Heart left ventricle (tissue), 16 donors: ENCODE measurements around the gene RFX4. TPM values are rescaled to one million over a fixed set of nuclear protein-coding genes. Genes with fewer than 3 reads are reported as not detected.

Source experiments
- ATAC-seq, 4 donors: fragments of 200-7000 bp; cut with Tn5 transposase; one replicate each; pipeline ENCODE4 v1.9.1; 2020 to 2022; ENCODE audit warnings: moderate library complexity in 4 of 4, mild to moderate bottlenecking in 3 of 4, moderate number of reproducible peaks in 1 of 4
- DNase-seq, 5 donors: peaks; one replicate each; pipeline ENCODE4 v3.0.0-alpha.2; 2020
- H3K27ac ChIP-seq, 12 donors: fragments of 200-600 bp; sonication (generic) in 4 of 12; one replicate each; pipeline versions ENCODE4 v1.5.0 to v1.8.0; 2016 to 2022; ENCODE audit warnings: mild to moderate bottlenecking in 2 of 12
- H3K27me3 ChIP-seq, 9 donors: fragments of 200-600 bp; sonication (generic) in 2 of 9; one replicate each; pipeline versions ENCODE4 v1.5.1 to v1.8.0; 2016 to 2022; ENCODE audit warnings: mild to moderate bottlenecking in 3 of 9
- H3K36me3 ChIP-seq, 9 donors: fragments of 200-600 bp; sonication (generic) in 2 of 9; one replicate each; pipeline versions ENCODE4 v1.5.0 to v1.8.0; 2018 to 2022; ENCODE audit warnings: mild to moderate bottlenecking in 2 of 9
- H3K4me1 ChIP-seq, 12 donors: fragments of 200-600 bp; sonication (generic) in 4 of 12; one replicate each; pipeline versions ENCODE4 v1.5.0 to v1.8.0; 2016 to 2022; ENCODE audit warnings: mild to moderate bottlenecking in 3 of 12
- H3K4me3 ChIP-seq, 12 donors: fragments of 200-600 bp; sonication (generic) in 4 of 12; one replicate each; pipeline versions ENCODE4 v1.5.0 to v1.8.0; 2017 to 2022; ENCODE audit warnings: mild to moderate bottlenecking in 9 of 12, moderate library complexity in 4 of 12
- H3K9me3 ChIP-seq, 12 donors: fragments of 200-600 bp; sonication (generic) in 4 of 12; one replicate each; pipeline versions ENCODE4 v1.5.0 to v1.8.0; 2016 to 2022; ENCODE audit warnings: mild to moderate bottlenecking in 1 of 12
- CTCF ChIP-seq, 12 donors: fragments of 200-600 bp; sonication (generic) in 4 of 12; IDR thresholded peaks; one replicate each; pipeline versions ENCODE4 v1.5.0 to v1.8.0; 2018 to 2022; ENCODE audit warnings: antibody characterized with exemption in 12 of 12, mild to moderate bottlenecking in 5 of 12
- POLR2A ChIP-seq, 2 donors: fragments of 450-650 bp; IDR thresholded peaks; one replicate each; pipeline ENCODE4 v1.6.1; 2017; ENCODE audit warnings: antibody characterized with exemption in 2 of 2, mild to moderate bottlenecking in 2 of 2, moderate library complexity in 2 of 2
- WGBS, 4 donors: extraction: QIAGEN DNeasy Blood & Tissue Kit in 2 of 4; methylation state at CpG; one replicate each; pipeline versions ENCODE4 v1.1.5 to v1.1.7; 2013 to 2018; 5-methylcytosine and 5-hydroxymethylcytosine counted together
- intact Hi-C, 10 donors: fragments of 100-400 bp; cut with DNase I; formaldehyde crosslinking; loops; one replicate each; pipeline versions ENCODE4 v1.11.1 to v1.14.2; 2022
- polyA plus RNA-seq, 2 donors: library from polyadenylated mRNA; stranded (reverse); fragments of 200-250 nt; gene quantifications; one replicate each; pipeline ENCODE4 v1.2.3, GENCODE V29; 2013
- total RNA-seq, 9 donors: library from RNA; depleted of rRNA in 2 of 9; stranded (reverse); fragments of >200 nt in 2 of 9; fragmentation: NEBNext Ultra II Directional in 3 of 9; extraction: Animal tissue kit (Norgen Biotek cat#: 25700) in 3 of 9; gene quantifications; one replicate each; pipeline versions ENCODE4 v1.1.0 to v1.2.4, GENCODE V29; 2016 to 2023
- donor health status: ischemic (EF 13 %, LVEDD 7.1; RV severe dilation, severe dysfunction).
- donor health status: healthy with polysubstance abuse.
- donor health status: DM: no; HTN: yes; CAD: no.
- donor health status: DM: no; HTN: no; CAD: no.
- donor health status: ischemic (EF 25% LVEDD 6.9; RV normal size, moderate dysfunction).
- donor health status: ischemic (EF 25% LVEDD 5.7; RV mildly dilated, moderate dysfunction).
- donor health status: healthy.
- donor health status: DM: yes; HTN: yes; CAD: no.
- donor health status: ischemic (EF 35%, LVEDD 5.7; RV mildly dilated, moderate dysfunction).
- donor health status: nonischemic (EF 11% LVEDD 7.7; RV severe dilation, severe dysfunction).
- donor health status: DM: yes; HTN: yes; CAD: no.
- donor health status: PGD.
- donor health status: ischemic (EF 29% LVEDD 5.4; RV normal size, mild dysfunction).
- donor health status: nonischemic (EF 23%, LVEDD 6.1; RV moderate dilation, normal function).

Gene RFX4
- total and polyA plus RNA-seq, 11 donors = 0.09 TPM; not detected in 9

GRCh38 chr12:106580671-106581508 is 1.9 kb upstream of the RFX4 start:
- ATAC-seq (no peak), DNase-seq (no peak)
- Histone ChIP-seq H3K36me3 (no peaks in the 10 kb centered on the region), H3K4me3 (peak overlapping the region in 8 of 12 donors; percentile 17 to 33 (median 26)), H3K27me3 (peaks cover 50 to 95% (median 84%) of the 10 kb centered on the region in 9 donors), H3K4me1 (peaks cover 0 to 53% (median 28%) of the 10 kb centered on the region in 12 donors), H3K27ac (no peak overlapping the region), H3K9me3 (no peaks in the 10 kb centered on the region)
- WGBS, 4 donors = 4 to 5% (median 5%) methylated on average over 36 to 58 of the region's 58 CpGs
- no peak for TF ChIP-seq CTCF (IDR thresholded peaks at IDR 0.05)
- TF ChIP-seq POLR2A (IDR thresholded peaks at IDR 0.05) = no peak
- intact Hi-C loops = no loop called here

- no peak for DNase-seq
- Histone ChIP-seq H3K27me3 (peaks cover 58 to 99% (median 92%) of the 10 kb centered on the region in 9 donors), H3K9me3 (no peaks in the 10 kb centered on the region), H3K4me3 (peak overlapping the region in 8 of 12 donors; percentile 17 to 33 (median 26)), H3K27ac (no peak overlapping the region), H3K4me1 (peaks cover 0 to 62% (median 34%) of the 10 kb centered on the region in 12 donors), H3K36me3 (no peaks in the 10 kb centered on the region)
- intact Hi-C loops = no loop called here
- 1 to 3% (median 1%) methylated on average over 37 to 52 of the region's 52 CpGs for WGBS, 4 donors
- TF ChIP-seq CTCF (IDR thresholded peaks at IDR 0.05) (no peak), POLR2A (IDR thresholded peaks at IDR 0.05) (no peak)
- ATAC-seq = peak in 3 of 4 donors; percentile 53 to 76 (median 63)
Observed at GRCh38 chr12:106581543-106582248, 1.1 kb upstream of the RFX4 start.

- peaks cover 58 to 100% (median 97%) of the 10 kb centered on the region in 9 donors for H3K27me3 ChIP-seq
- peaks cover 0 to 67% (median 39%) of the 10 kb centered on the region in 12 donors for H3K4me1 ChIP-seq
- no peak for ATAC-seq
- DNase-seq = no peak
- TF ChIP-seq POLR2A (IDR thresholded peaks at IDR 0.05) = no peak
- TF ChIP-seq CTCF (IDR thresholded peaks at IDR 0.05) = no peak
- H3K9me3 ChIP-seq = no peaks in the 10 kb centered on the region
- peak overlapping the region in 6 of 12 donors; percentile 16 to 46 (median 40) for H3K4me3 ChIP-seq
- H3K36me3 ChIP-seq = no peaks in the 10 kb centered on the region
- H3K27ac ChIP-seq = no peak overlapping the region
- WGBS, 4 donors = 1 to 4% (median 3%) methylated on average over 12 to 16 of the region's 16 CpGs
- intact Hi-C loops = no loop called here
Observed at GRCh38 chr12:106582249-106582591, 584 bp upstream of the RFX4 start.
